HCT116 (cell line): ENCODE results near the gene FRMD4B. TPM values are rescaled to one million over a fixed set of nuclear protein-coding genes. Genes with fewer than 3 reads are reported as not detected.

Experiments
- ATAC-seq: fragments of 200-7000 bp; cut with Tn5 transposase; 2 replicates; pipeline ENCODE4 v1.9.1; 2020; ENCODE audit warnings: mild to moderate bottlenecking, moderate library complexity
- BruUV-seq: library from RNA; stranded (reverse); fragments of 400-500 nt; replicated peaks from 2 replicates; lab custom pipeline; 2021; lab: Mats Ljungman, UMichigan
- CTCF ChIA-PET: fragments of 300-600 bp; sonication (Branson Sonifier 250); formaldehyde crosslinking; loops from one replicate; lab custom pipeline; 2021; ENCODE audit warnings: antibody characterized with exemption; lab: Charles Lee
- POLR2A ChIA-PET: fragments of 300-600, 350-600 bp; sonication (Branson Sonifier 250); formaldehyde crosslinking; loops from one replicate; lab custom pipeline; 2021; ENCODE audit warnings: antibody characterized with exemption; lab: Charles Lee
- RAD21 ChIA-PET, 2 experiments: fragments of 300-600 bp; sonication (Branson Sonifier 250); formaldehyde crosslinking; loops; one replicate each; lab custom pipeline; 2023; ENCODE audit warnings: low total read pairs in 2 of 2; ENCODE audit not compliant: uncharacterized antibody in 2 of 2, unreplicated experiment in 2 of 2, low non-redundant PET in 1 of 2; lab: Charles Lee
- DNase-seq: peaks from one replicate; pipeline ENCODE4 v3.0.0-alpha.2; 2010; ENCODE audit warnings: low read depth, low spot score
- H2AFZ ChIP-seq: fragments of 200-600 bp; shearing (Covaris generic), sonication (generic); 2 replicates; pipeline ENCODE4 v1.6.1; 2017; ENCODE audit warnings: low read depth, mixed run types, mixed read lengths, antibody characterized with exemption, low read length; ENCODE audit not compliant: poor library complexity, severe bottlenecking
- H3K27ac ChIP-seq: 2 replicates; pipeline ENCODE4 v1.5.1; 2012; ENCODE audit warnings: low read depth, low read length
- H3K27me3 ChIP-seq: fragments of 200-600 bp; sonication (generic); 2 replicates; pipeline ENCODE4 v1.6.1; 2016; ENCODE audit warnings: mixed run types, low read length, mixed read lengths; ENCODE audit not compliant: insufficient read depth
- H3K36me3 ChIP-seq, 2 experiments: fragments of 200-500 bp in 1 of 2; fragments of 200-600 bp in 1 of 2; sonication (Bioruptor generic) in 1 of 2; sonication (generic) in 1 of 2; 2 replicates each; pipeline versions ENCODE4 v1.5.1 to v1.6.1; 2014 to 2016; ENCODE audit warnings: low read length in 2 of 2, inconsistent platforms in 1 of 2, mixed read lengths in 1 of 2, mixed run types in 1 of 2; ENCODE audit not compliant: insufficient read depth in 2 of 2, control insufficient read depth in 1 of 2
- H3K4me1 ChIP-seq, 2 experiments: fragments of 200-600 bp in 1 of 2; sonication (generic) in 1 of 2; 2 replicates each; pipeline versions ENCODE4 v1.5.1 to v1.6.1; 2012 to 2017; ENCODE audit warnings: low read length in 2 of 2, inconsistent platforms in 1 of 2, mild to moderate bottlenecking in 1 of 2, mixed read lengths in 1 of 2, mixed run types in 1 of 2, moderate library complexity in 1 of 2; ENCODE audit not compliant: insufficient read depth in 2 of 2, control insufficient read depth in 1 of 2
- H3K4me2 ChIP-seq: fragments of 200-600 bp; sonication (generic); 2 replicates; pipeline ENCODE4 v1.6.1; 2017; ENCODE audit warnings: mixed run types, low read length, mixed read lengths
- H3K4me3 ChIP-seq, 2 experiments: fragments of 200-600 bp in 1 of 2; sonication (generic) in 1 of 2; replicated peaks in 1 of 2; 2 replicates each; pipeline ENCODE4 v1.5.1; 2011 to 2016; ENCODE audit warnings: low read length in 2 of 2, control low read depth in 1 of 2, low read depth in 1 of 2, mild to moderate bottlenecking in 1 of 2, mixed read lengths in 1 of 2, mixed run types in 1 of 2
- H3K79me2 ChIP-seq: fragments of 200-600 bp; sonication (generic); 2 replicates; pipeline ENCODE4 v1.6.1; 2017; ENCODE audit warnings: mild to moderate bottlenecking, mixed run types, low read length, moderate library complexity, mixed read lengths; ENCODE audit not compliant: insufficient read depth
- H3K9ac ChIP-seq: fragments of 200-600 bp; sonication (generic); 2 replicates; pipeline ENCODE4 v1.6.1; 2016; ENCODE audit warnings: low read length, mixed read lengths
- H3K9me2 ChIP-seq: fragments of 200-600 bp; sonication (generic), shearing (Covaris generic); 2 replicates; pipeline ENCODE4 v1.6.1; 2017; ENCODE audit warnings: mixed run types, mild to moderate bottlenecking, moderate library complexity; ENCODE audit not compliant: insufficient read depth
- H3K9me3 ChIP-seq, 2 experiments: fragments of 200-500 bp in 1 of 2; fragments of 200-600 bp in 1 of 2; sonication (Bioruptor generic) in 1 of 2; sonication (generic) in 1 of 2; 2 replicates each; pipeline ENCODE4 v1.6.1; 2014 to 2017; ENCODE audit warnings: low read length in 2 of 2, mixed read lengths in 2 of 2, inconsistent platforms in 1 of 2, low read depth in 1 of 2, mild to moderate bottlenecking in 1 of 2, mixed run types in 1 of 2, moderate library complexity in 1 of 2; ENCODE audit not compliant: control insufficient read depth in 1 of 2, insufficient read depth in 1 of 2
- H4K20me1 ChIP-seq: fragments of 200-600 bp; sonication (generic), shearing (Covaris generic); 2 replicates; pipeline ENCODE4 v1.6.1; 2017; ENCODE audit warnings: mixed run types, mild to moderate bottlenecking, moderate library complexity; ENCODE audit not compliant: insufficient read depth
- ATF3 ChIP-seq: IDR thresholded peaks from 2 replicates; pipeline ENCODE4 v1.6.1; 2012
- CEBPB ChIP-seq: IDR thresholded peaks from 2 replicates; pipeline ENCODE4 v1.6.1; 2012; ENCODE audit warnings: low read depth
- CTCF ChIP-seq, 3 experiments: fragments of 200-600 bp in 1 of 3; sonication (generic) in 1 of 3; IDR thresholded peaks in 2 of 3; conservative IDR thresholded peaks in 1 of 3; 2 replicates each; pipeline ENCODE4 v1.5.1; 2012 to 2017; ENCODE audit warnings: low read depth in 2 of 3, low read length in 2 of 3, antibody characterized with exemption in 1 of 3, borderline replicate concordance in 1 of 3, control low read depth in 1 of 3, mild to moderate bottlenecking in 1 of 3, mixed read lengths in 1 of 3, mixed run types in 1 of 3, moderate library complexity in 1 of 3; ENCODE audit not compliant: insufficient read depth in 1 of 3
- EGR1 ChIP-seq: IDR thresholded peaks from 2 replicates; pipeline ENCODE4 v1.6.1; 2012; ENCODE audit warnings: low read depth
- ELF1 ChIP-seq: IDR thresholded peaks from 2 replicates; pipeline ENCODE4 v1.6.1; 2012; ENCODE audit warnings: low read depth, borderline replicate concordance
- EZH2 ChIP-seq: fragments of 200-600 bp; sonication (generic); IDR thresholded peaks from 2 replicates; pipeline ENCODE4 v1.6.1; 2017; ENCODE audit warnings: antibody characterized with exemption, mixed run types
- EZH2phosphoT487 ChIP-seq: fragments of 200-600 bp; IDR thresholded peaks from 2 replicates; pipeline ENCODE4 v1.6.1; 2018; ENCODE audit warnings: antibody characterized with exemption, borderline replicate concordance
- FOSL1 ChIP-seq: IDR thresholded peaks from 2 replicates; pipeline ENCODE4 v1.6.1; 2012; ENCODE audit warnings: low read depth
- JUND ChIP-seq: IDR thresholded peaks from 2 replicates; pipeline ENCODE4 v1.6.1; 2012
- MAX ChIP-seq: IDR thresholded peaks from 2 replicates; pipeline ENCODE4 v1.6.1; 2012
- POLR2AphosphoS5 ChIP-seq: IDR thresholded peaks from 2 replicates; pipeline ENCODE4 v1.6.1; 2011; ENCODE audit warnings: mild to moderate bottlenecking, low read depth, low read length, moderate library complexity
- RAD21 ChIP-seq: IDR thresholded peaks from 2 replicates; pipeline ENCODE4 v1.6.1; 2012; ENCODE audit warnings: low read depth, mild to moderate bottlenecking
- REST ChIP-seq: IDR thresholded peaks from 2 replicates; pipeline ENCODE4 v1.6.1; 2012; ENCODE audit warnings: low read depth
- SIN3A ChIP-seq: IDR thresholded peaks from 2 replicates; pipeline ENCODE4 v1.6.1; 2012; ENCODE audit warnings: low read depth
- SRF ChIP-seq: IDR thresholded peaks from 2 replicates; pipeline ENCODE4 v1.6.1; 2012; ENCODE audit warnings: low read depth
- TCF7L2 ChIP-seq: IDR thresholded peaks from 2 replicates; pipeline ENCODE4 v1.7.0; 2011; ENCODE audit warnings: borderline replicate concordance, inconsistent platforms; ENCODE audit not compliant: insufficient read depth, insufficient read length; ENCODE audit errors: extremely low read depth
- YY1 ChIP-seq: IDR thresholded peaks from 2 replicates; pipeline ENCODE4 v1.6.1; 2011; ENCODE audit warnings: low read length, low read depth, moderate library complexity, mild to moderate bottlenecking; ENCODE audit not compliant: insufficient replicate concordance; ENCODE audit errors: extremely low read depth
- ZBTB33 ChIP-seq: IDR thresholded peaks from 2 replicates; pipeline ENCODE4 v1.6.1; 2011; ENCODE audit warnings: mild to moderate bottlenecking, low read length, moderate library complexity; ENCODE audit not compliant: insufficient replicate concordance; ENCODE audit errors: extremely low read depth
- ZFX ChIP-seq: fragments of 450-650 bp; IDR thresholded peaks from 2 replicates; pipeline ENCODE4 v1.6.1; 2017
- intact Hi-C: fragments of 100-400 bp; cut with micrococcal nuclease; formaldehyde crosslinking; loops from 2 replicates; pipeline ENCODE4 v1.10.0; 2022
- total RNA-seq: library from RNA; stranded (reverse); gene quantifications from one replicate; pipeline ENCODE4 v1.2.1, GENCODE V29; 2021; ENCODE audit not compliant: unreplicated experiment

The FRMD4B gene
- total RNA-seq, 1 experiment from 2014 or later = 2.0 TPM

- intact Hi-C loops = no loop called here
- no peaks in the 10 kb centered on the region for H3K36me3 ChIP-seq
- POLR2A ChIA-PET = no interaction called here
- RAD21 ChIA-PET = no interaction called here
- no peaks in the 10 kb centered on the region for H3K9me2 ChIP-seq
- ATAC-seq = no peak
- no peak overlapping the region for H3K27ac ChIP-seq
- H3K4me1 ChIP-seq = no peaks in the 10 kb centered on the region
- H2AFZ ChIP-seq = no peak overlapping the region
- no peaks in the 10 kb centered on the region for H3K9me3 ChIP-seq
- BruUV-seq = no TSS peak
- H3K4me2 ChIP-seq = no peak overlapping the region
- no peak for DNase-seq
- H3K79me2 ChIP-seq = no peaks in the 10 kb centered on the region
- peaks cover 10% of the 10 kb centered on the region; the same call in 1 of the 2 replicates for H3K27me3 ChIP-seq
- H3K4me3 ChIP-seq = no peak overlapping the region
- CTCF ChIA-PET = no interaction called here
- no peak overlapping the region for H3K9ac ChIP-seq
- TF ChIP-seq CTCF (IDR thresholded peaks at IDR 0.05 in 2 of 3, conservative IDR thresholded peaks at IDR 0.05 in 1 of 3; ENCODE audit: borderline replicate concordance in 1 of 3, insufficient read depth in 1 of 3, low read depth in 2 of 3, low read length in 2 of 3) (no peak), JUND (no peak), ELF1 (no peak), EGR1 (no peak), SRF (no peak), MAX (no peak), CEBPB (no peak), EZH2 (no peak), EZH2phosphoT487 (no peak), ZFX (no peak), YY1 (no peak), SIN3A (no peak), ZBTB33 (no peak), TCF7L2 (no peak), ATF3 (no peak), REST (no peak), FOSL1 (no peak), POLR2AphosphoS5 (no peak), RAD21 (no peak)
- no peaks in the 10 kb centered on the region for H4K20me1 ChIP-seq
These were observed 15.0 kb downstream of the FRMD4B start for GRCh38 chr3:69370901-69371301.
